PFSK-1 (cell line): ENCODE results near the gene NFIB.

Source experiments
- FOXP2 ChIP-seq: optimal IDR thresholded peaks from 2 replicates; pipeline ENCODE3; 2011; ENCODE audit warnings: borderline replicate concordance, control low read depth, inconsistent platforms; ENCODE audit not compliant: insufficient read depth; ENCODE audit errors: extremely low read length, extremely low read depth
- POLR2AphosphoS5 ChIP-seq: IDR thresholded peaks from 2 replicates; pipeline ENCODE4 v1.6.1; 2012; ENCODE audit warnings: low read depth, mild to moderate bottlenecking, control low read depth, low read length, moderate library complexity
- SIN3A ChIP-seq: IDR thresholded peaks from 2 replicates; pipeline ENCODE4 v1.6.1; 2012; ENCODE audit warnings: mild to moderate bottlenecking, low read length, moderate library complexity, borderline replicate concordance; ENCODE audit not compliant: insufficient read depth
- TAF1 ChIP-seq: IDR thresholded peaks from 2 replicates; pipeline ENCODE4 v1.6.1; 2012; ENCODE audit warnings: low read length, control low read depth, borderline replicate concordance; ENCODE audit not compliant: insufficient read depth
- TF ChIP-seq, protein P1 (sequence below), 2 experiments: IDR thresholded peaks; 2 replicates each; pipeline versions ENCODE4 v1.6.1 to v1.8.0; 2011 to 2012; ENCODE audit warnings: low read depth in 2 of 2, low read length in 2 of 2, control low read depth in 1 of 2, inconsistent platforms in 1 of 2, mild to moderate bottlenecking in 1 of 2, moderate library complexity in 1 of 2; ENCODE audit not compliant: insufficient read depth in 1 of 2

NFIB gene

DNA sequence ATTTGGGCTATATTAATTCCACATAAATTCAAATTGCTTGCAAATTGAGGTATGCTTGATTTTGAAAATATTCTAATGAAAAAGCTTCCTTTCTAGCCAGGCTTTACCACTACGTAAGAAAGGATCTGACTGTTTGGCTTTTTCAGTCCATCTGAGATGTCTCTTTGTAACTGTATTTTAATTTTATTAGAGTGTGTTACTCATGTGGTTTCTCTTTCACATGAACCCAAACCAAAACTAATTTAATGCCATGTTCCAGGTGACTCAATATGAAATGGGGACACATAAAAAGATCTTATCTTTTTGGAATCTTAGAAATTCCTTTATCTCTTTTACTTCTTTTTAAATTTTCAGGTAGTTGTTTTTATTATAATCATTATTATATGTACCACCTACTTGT is 85.3 kb downstream of the NFIB start:
- TF ChIP-seq FOXP2 (no peak), TAF1 (no peak), SIN3A (no peak), POLR2AphosphoS5 (no peak)
- TF ChIP-seq, protein P1, sequence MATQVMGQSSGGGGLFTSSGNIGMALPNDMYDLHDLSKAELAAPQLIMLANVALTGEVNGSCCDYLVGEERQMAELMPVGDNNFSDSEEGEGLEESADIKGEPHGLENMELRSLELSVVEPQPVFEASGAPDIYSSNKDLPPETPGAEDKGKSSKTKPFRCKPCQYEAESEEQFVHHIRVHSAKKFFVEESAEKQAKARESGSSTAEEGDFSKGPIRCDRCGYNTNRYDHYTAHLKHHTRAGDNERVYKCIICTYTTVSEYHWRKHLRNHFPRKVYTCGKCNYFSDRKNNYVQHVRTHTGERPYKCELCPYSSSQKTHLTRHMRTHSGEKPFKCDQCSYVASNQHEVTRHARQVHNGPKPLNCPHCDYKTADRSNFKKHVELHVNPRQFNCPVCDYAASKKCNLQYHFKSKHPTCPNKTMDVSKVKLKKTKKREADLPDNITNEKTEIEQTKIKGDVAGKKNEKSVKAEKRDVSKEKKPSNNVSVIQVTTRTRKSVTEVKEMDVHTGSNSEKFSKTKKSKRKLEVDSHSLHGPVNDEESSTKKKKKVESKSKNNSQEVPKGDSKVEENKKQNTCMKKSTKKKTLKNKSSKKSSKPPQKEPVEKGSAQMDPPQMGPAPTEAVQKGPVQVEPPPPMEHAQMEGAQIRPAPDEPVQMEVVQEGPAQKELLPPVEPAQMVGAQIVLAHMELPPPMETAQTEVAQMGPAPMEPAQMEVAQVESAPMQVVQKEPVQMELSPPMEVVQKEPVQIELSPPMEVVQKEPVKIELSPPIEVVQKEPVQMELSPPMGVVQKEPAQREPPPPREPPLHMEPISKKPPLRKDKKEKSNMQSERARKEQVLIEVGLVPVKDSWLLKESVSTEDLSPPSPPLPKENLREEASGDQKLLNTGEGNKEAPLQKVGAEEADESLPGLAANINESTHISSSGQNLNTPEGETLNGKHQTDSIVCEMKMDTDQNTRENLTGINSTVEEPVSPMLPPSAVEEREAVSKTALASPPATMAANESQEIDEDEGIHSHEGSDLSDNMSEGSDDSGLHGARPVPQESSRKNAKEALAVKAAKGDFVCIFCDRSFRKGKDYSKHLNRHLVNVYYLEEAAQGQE (IDR thresholded peaks at IDR 0.05; ENCODE audit: insufficient read depth in 1 of 2, low read depth in 2 of 2, low read length in 2 of 2): no peak

DNA sequence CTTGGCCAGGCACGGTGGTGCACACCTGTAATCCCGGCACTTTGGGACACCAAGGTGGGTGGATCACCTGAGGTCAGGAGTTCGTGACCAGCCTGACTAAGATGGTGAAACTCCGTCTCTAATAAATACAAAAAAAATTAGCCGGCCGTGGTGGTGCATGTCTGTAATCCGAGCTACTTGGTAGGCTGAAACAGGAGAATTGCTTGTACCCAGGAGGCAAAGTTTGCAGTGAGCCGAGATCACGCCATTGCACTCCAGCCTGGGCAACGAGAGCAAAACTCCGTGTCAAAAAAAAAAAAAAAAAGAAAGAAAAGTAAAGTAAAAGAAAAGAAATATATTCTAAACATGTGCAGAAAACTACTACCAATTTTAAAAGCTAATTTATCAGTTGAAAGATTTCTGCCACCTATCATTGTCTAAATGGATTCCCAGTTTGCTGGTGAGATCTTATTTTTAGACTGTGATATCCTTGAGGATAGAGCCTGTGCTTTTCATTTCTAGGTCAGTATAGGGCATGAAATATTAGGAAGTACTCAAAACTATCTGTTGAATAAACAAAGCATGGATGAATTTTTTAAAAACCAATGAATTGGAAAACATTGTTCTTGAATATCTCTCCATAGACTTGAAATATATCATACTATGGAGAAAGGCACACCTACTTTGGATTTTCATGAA is 86.9 kb downstream of the NFIB start:
- TF ChIP-seq SIN3A (no peak), TAF1 (no peak), FOXP2 (no peak), POLR2AphosphoS5 (no peak)
- TF ChIP-seq, protein P1 (IDR thresholded peaks at IDR 0.05; ENCODE audit: insufficient read depth in 1 of 2, low read depth in 2 of 2, low read length in 2 of 2): no peak

DNA sequence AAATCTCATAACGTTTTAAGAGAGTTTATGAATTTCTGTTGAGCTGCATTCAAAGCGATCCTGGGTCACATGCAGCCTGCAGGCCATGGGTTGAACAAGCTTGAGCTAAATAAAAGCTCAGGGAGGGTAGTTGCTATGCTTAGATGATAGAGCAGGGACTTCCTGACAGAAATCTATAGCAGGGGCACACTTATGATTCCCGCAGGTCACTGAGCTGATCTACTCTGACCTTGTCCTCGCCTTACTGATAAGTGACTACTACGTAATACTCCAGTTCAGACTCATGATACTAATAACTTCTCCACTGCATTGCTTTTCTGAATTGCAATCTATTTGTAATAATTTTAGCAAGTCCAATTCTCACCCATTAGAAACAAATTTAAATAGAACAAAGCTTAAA is 90.9 kb downstream of the NFIB start:
- TF ChIP-seq SIN3A: no peak
- TF ChIP-seq TAF1: no peak
- no peak for TF ChIP-seq FOXP2
- no peak for TF ChIP-seq POLR2AphosphoS5
- TF ChIP-seq, protein P1 (IDR thresholded peaks at IDR 0.05; ENCODE audit: insufficient read depth in 1 of 2, low read depth in 2 of 2, low read length in 2 of 2): no peak

DNA sequence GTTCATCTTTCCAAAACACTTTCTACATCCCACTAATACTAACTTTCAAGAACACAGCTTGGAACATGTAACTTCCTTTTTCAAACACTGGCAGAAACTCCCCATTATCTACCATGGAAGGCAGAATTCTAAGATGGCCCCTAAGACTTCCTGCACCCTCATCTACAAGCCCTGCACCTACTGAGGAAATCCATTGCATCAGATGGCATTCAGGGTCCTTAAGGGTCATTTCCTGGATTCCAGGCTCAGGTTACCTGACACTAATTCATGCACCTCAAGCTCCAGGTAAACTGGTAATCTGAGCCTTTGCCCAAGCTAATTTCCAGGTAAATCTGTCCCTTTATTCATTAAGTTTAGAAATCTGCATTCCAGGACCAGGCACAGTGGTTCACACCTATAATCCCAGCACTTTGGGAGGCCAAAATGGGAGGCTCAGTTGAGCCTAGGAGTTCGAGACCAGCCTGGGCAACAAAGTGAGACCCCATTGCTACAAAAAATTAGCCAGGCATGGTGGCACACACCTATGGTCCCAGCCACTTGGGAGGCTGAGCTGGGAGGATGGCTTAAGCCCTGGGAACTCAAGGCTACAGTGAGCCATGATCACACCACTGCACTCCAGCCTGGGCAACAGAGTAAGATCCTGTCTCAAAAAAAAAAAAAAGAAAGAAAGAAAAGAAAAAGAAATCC is 91.6 kb downstream of the NFIB start:
- TF ChIP-seq TAF1 (no peak), POLR2AphosphoS5 (no peak), SIN3A (no peak), FOXP2 (no peak)
- TF ChIP-seq, protein P1 (IDR thresholded peaks at IDR 0.05; ENCODE audit: insufficient read depth in 1 of 2, low read depth in 2 of 2, low read length in 2 of 2): no peak
